Testis (tissue), 3 donors: Measurements from ENCODE around the gene NXPH4. TPM values are rescaled to one million over a fixed set of nuclear protein-coding genes. Genes with fewer than 3 reads are reported as not detected.

Experiments used
- DNase-seq: peaks from one replicate; pipeline ENCODE4 v3.0.0-alpha.2; 2019
- H3K27ac ChIP-seq, 2 donors: fragments of 200-600 bp; sonication (generic); one replicate each; pipeline ENCODE4 v1.5.1; 2019
- H3K27me3 ChIP-seq: fragments of 200-600 bp; sonication (generic); one replicate; pipeline ENCODE4 v1.5.1; 2019
- H3K36me3 ChIP-seq: fragments of 200-600 bp; sonication (generic); one replicate; pipeline ENCODE4 v1.5.1; 2017; ENCODE audit warnings: low read depth; ENCODE audit errors: missing control alignments
- H3K4me1 ChIP-seq: fragments of 200-600 bp; sonication (generic); one replicate; pipeline ENCODE4 v1.5.1; 2019
- H3K4me3 ChIP-seq, 2 donors: fragments of 200-600 bp; sonication (generic); one replicate each; pipeline ENCODE4 v1.5.1; 2017 to 2019
- H3K9me3 ChIP-seq: fragments of 200-600 bp; sonication (generic); one replicate; pipeline ENCODE4 v1.5.1; 2017
- POLR2A ChIP-seq: fragments of 450-650 bp; IDR thresholded peaks from one replicate; pipeline ENCODE4 v1.6.1; 2017; ENCODE audit warnings: antibody characterized with exemption, mild to moderate bottlenecking, moderate library complexity
- WGBS, 2 donors: methylation state at CpG; one replicate each; pipeline ENCODE4 v1.1.5; 2018; 5-methylcytosine and 5-hydroxymethylcytosine counted together
- intact Hi-C: fragments of 100-400 bp; cut with DNase I; formaldehyde crosslinking; loops from one replicate; pipeline ENCODE4 v1.15.1; 2023; ENCODE audit warnings: low total_unique reads
- microRNA counts, 2 donors: library from miRNA; unstranded; fragments of <30 nt; microRNA quantifications; one replicate each; lab custom pipeline; 2016
- microRNA-seq, 2 donors: library from miRNA; unstranded; fragments of <30 nt; microRNA quantifications; one replicate each; pipeline ENCODE4, GENCODE V29; 2016; ENCODE audit warnings: borderline number of aligned reads in 2 of 2, borderline replicate concordance in 1 of 2
- polyA plus RNA-seq: library from polyadenylated mRNA; stranded (reverse); fragments of 350-450 nt; fragmentation: Illumina TruSeq; extraction: RNeasy Lipid Tissue Mini Kit (QIAGEN cat#74804); gene quantifications from one replicate; pipeline ENCODE4 v1.2.3, GENCODE V29; 2014; ENCODE audit warnings: low read depth, low replicate concordance; ENCODE audit not compliant: insufficient read depth
- small RNA-seq, 2 donors: library from RNA; depleted of rRNA; stranded (forward); fragments of <200 nt; gene quantifications; one replicate each; pipeline ENCODE3, GENCODE V24; 2016
- total RNA-seq, 2 donors: library from RNA; depleted of rRNA; stranded (reverse); fragments of >200 nt; gene quantifications; one replicate each; pipeline ENCODE4 v1.2.3, GENCODE V29; 2016
- TF ChIP-seq, protein P1 (sequence below), 3 experiments: fragments of 450-650 bp in 2 of 3; fragments of 200-600 bp in 1 of 3; sonication (generic) in 1 of 3; IDR thresholded peaks; one replicate each; pipeline ENCODE4 v1.5.1; 2016 to 2019; ENCODE audit warnings: antibody characterized with exemption in 3 of 3, mild to moderate bottlenecking in 2 of 3, moderate library complexity in 1 of 3

NXPH4 gene
- total and polyA plus RNA-seq, 3 donors from 2014 or later, result 1.8 to 7.7 (median 7.5) TPM

DNA sequence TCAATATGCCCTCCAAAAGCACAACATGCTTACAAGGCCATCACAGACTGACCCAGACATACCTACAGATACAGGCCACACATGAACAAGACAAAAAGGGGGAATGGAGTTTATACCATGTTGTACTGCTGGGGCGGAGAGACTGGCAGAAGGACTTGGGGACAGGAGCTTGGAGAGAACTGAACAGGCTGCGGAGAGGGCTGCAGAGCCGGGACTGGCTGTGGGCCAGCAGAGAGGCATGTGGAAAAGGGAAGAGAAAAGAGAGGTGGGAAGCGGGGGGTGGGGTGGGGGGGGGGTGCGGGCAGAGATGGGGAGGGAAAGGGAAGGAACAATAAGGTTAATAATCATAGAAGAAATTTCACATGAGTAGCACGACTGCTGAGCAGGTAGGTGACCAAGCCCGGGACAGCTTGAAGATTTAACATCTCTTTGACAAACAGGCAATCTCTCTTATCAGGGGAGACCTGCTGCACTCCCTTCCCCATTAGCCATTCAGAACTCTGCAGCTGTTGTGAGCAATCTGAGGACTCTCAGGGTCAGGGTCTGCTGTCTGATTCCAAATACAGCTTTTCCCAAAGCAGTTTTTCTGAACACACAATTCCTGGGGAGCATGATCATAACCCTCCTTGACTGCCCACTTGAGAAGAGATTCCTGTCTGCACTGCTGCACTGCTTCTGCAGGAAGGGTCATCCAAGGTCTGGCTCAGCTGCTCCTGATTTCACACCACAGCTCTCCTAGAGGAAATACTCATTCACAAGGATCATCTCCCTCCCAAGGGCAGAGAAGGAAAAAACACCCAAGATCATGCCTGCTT, 56.0 kb downstream of the NXPH4 start:
- no peaks in the 10 kb centered on the region for H3K27me3 ChIP-seq
- no peaks in the 10 kb centered on the region for H3K36me3 ChIP-seq
- H3K4me3 ChIP-seq, result no peak overlapping the region
- intact Hi-C loops, result no loop called here
- H3K4me1 ChIP-seq, result peaks cover 6% of the 10 kb centered on the region
- 46 to 56% methylated on average over 7 of the region's 7 CpGs for WGBS, 2 donors
- H3K9me3 ChIP-seq, result no peaks in the 10 kb centered on the region
- TF ChIP-seq, protein P1, sequence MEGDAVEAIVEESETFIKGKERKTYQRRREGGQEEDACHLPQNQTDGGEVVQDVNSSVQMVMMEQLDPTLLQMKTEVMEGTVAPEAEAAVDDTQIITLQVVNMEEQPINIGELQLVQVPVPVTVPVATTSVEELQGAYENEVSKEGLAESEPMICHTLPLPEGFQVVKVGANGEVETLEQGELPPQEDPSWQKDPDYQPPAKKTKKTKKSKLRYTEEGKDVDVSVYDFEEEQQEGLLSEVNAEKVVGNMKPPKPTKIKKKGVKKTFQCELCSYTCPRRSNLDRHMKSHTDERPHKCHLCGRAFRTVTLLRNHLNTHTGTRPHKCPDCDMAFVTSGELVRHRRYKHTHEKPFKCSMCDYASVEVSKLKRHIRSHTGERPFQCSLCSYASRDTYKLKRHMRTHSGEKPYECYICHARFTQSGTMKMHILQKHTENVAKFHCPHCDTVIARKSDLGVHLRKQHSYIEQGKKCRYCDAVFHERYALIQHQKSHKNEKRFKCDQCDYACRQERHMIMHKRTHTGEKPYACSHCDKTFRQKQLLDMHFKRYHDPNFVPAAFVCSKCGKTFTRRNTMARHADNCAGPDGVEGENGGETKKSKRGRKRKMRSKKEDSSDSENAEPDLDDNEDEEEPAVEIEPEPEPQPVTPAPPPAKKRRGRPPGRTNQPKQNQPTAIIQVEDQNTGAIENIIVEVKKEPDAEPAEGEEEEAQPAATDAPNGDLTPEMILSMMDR (IDR thresholded peaks at IDR 0.05), result no peak
- no peak for TF ChIP-seq POLR2A
- no peak for DNase-seq
- no peak overlapping the region for H3K27ac ChIP-seq

DNA sequence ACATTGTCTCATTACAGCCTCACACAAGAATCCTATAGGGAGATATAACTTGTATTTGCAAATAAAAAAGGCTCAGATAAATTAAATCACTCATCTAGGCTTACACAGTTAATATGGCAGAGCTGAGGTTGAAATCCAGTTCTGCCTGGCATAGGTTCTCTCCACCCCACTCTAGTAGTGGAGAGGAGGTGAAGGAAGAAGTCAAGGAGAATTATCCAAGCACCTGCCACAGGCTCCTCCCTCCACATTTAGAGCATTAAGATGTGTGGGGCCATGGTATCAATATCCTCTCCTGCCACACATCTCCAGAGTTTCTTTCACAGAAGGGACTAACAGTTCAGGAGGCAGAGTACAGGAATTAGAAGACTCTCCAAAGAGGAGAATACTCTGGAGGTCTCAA, 56.9 kb downstream of the NXPH4 start:
- H3K27ac ChIP-seq, result no peak overlapping the region
- H3K9me3 ChIP-seq, result no peaks in the 10 kb centered on the region
- H3K4me3 ChIP-seq, result no peak overlapping the region
- intact Hi-C loops, result no loop called here
- no peak for TF ChIP-seq POLR2A
- TF ChIP-seq, protein P1 (IDR thresholded peaks at IDR 0.05), result no peak
- no peak for DNase-seq
- H3K27me3 ChIP-seq, result no peaks in the 10 kb centered on the region
- peaks cover 6% of the 10 kb centered on the region for H3K4me1 ChIP-seq
- H3K36me3 ChIP-seq, result no peaks in the 10 kb centered on the region

MicroRNAs within 50 kb of the gene (microRNA counts, 767-probe panel; counts per million panel counts)
- microRNA hsa-miR-1228-3p (lab: Ali Mortazavi, UCI), result 0 to 152 counts per million in 2 donors

Small RNAs within 50 kb of the gene (microRNA-seq; reads per million reads assigned to microRNA genes)
- gene MIR1228, result 1.4 to 2.1 reads per million in 2 donors

Small RNAs within 50 kb of the gene (small RNA-seq; reads per million reads assigned to genes)
- 0 to 0.37 reads per million in 2 donors for gene MIR1228

Other genes with a start within 250 kb of the NXPH4 start
- 10 to 100 TPM; 21.0 to 21.7 TPM for gene ZBTB39, start 210.2 kb upstream of the NXPH4 start, total RNA-seq
- 15.3 TPM for gene ZBTB39, start 210.2 kb upstream of the NXPH4 start, polyA plus RNA-seq
- 1 to 10 TPM; 2.5 to 2.9 TPM for gene TAC3, start 200.3 kb upstream of the NXPH4 start, total RNA-seq
- 3.9 TPM for gene TAC3, start 200.3 kb upstream of the NXPH4 start, polyA plus RNA-seq
- 1 to 10 TPM; 5.9 to 7.6 TPM for gene MYO1A, start 166.7 kb upstream of the NXPH4 start, total RNA-seq
- 5.4 TPM for gene MYO1A, start 166.7 kb upstream of the NXPH4 start, polyA plus RNA-seq
- gene NEMP1, start 138.0 kb upstream of the NXPH4 start, total RNA-seq, result 10 to 100 TPM; 18.1 to 18.2 TPM
- gene NEMP1, start 138.0 kb upstream of the NXPH4 start, polyA plus RNA-seq, result 15.9 TPM
- 10 to 100 TPM; 45.7 to 59.5 TPM for gene NAB2, start 127.7 kb upstream of the NXPH4 start, total RNA-seq
- 31.4 TPM for gene NAB2, start 127.7 kb upstream of the NXPH4 start, polyA plus RNA-seq
- gene STAT6, start 105.4 kb upstream of the NXPH4 start, total RNA-seq, result 10 to 100 TPM; 66.2 to 81.5 TPM
- gene STAT6, start 105.4 kb upstream of the NXPH4 start, polyA plus RNA-seq, result 53.2 TPM
- 100 to 1,000 TPM; 135 to 200 TPM for gene LRP1, start 88.3 kb upstream of the NXPH4 start, total RNA-seq
- 82.4 TPM for gene LRP1, start 88.3 kb upstream of the NXPH4 start, polyA plus RNA-seq
- gene LRP1-AS, start 69.2 kb upstream of the NXPH4 start, total RNA-seq, result not detected
- not detected for gene LRP1-AS, start 69.2 kb upstream of the NXPH4 start, polyA plus RNA-seq
- 10 to 100 TPM; 25.9 to 33.9 TPM for gene SHMT2, start 12.9 kb downstream of the NXPH4 start, total RNA-seq
- gene SHMT2, start 12.9 kb downstream of the NXPH4 start, polyA plus RNA-seq, result 24.8 TPM
- 10 to 100 TPM in 1 of 2 donors, 1 to 10 TPM in 1; 5.0 to 12.0 TPM for gene STAC3, start 34.4 kb downstream of the NXPH4 start, total RNA-seq
- 23.4 TPM for gene STAC3, start 34.4 kb downstream of the NXPH4 start, polyA plus RNA-seq
- 10 to 100 TPM; 92.0 to 93.9 TPM for gene R3HDM2, start 214.2 kb downstream of the NXPH4 start, total RNA-seq
- gene R3HDM2, start 214.2 kb downstream of the NXPH4 start, polyA plus RNA-seq, result 54.6 TPM
- 1 to 10 TPM; 1.8 to 3.1 TPM for gene INHBC, start 218.0 kb downstream of the NXPH4 start, total RNA-seq
- gene INHBC, start 218.0 kb downstream of the NXPH4 start, polyA plus RNA-seq, result 2.1 TPM
- gene INHBE, start 238.5 kb downstream of the NXPH4 start, total RNA-seq, result under 1 TPM; 0.24 to 0.25 TPM
- 0.12 TPM for gene INHBE, start 238.5 kb downstream of the NXPH4 start, polyA plus RNA-seq
- 10 to 100 TPM in 1 of 2 donors, 1 to 10 TPM in 1; 8.3 to 18.0 TPM for gene GLI1, start 243.0 kb downstream of the NXPH4 start, total RNA-seq
- gene GLI1, start 243.0 kb downstream of the NXPH4 start, polyA plus RNA-seq, result 9.3 TPM